ENCODE measurements around the gene MT2A.

Gene MT2A

DNA sequence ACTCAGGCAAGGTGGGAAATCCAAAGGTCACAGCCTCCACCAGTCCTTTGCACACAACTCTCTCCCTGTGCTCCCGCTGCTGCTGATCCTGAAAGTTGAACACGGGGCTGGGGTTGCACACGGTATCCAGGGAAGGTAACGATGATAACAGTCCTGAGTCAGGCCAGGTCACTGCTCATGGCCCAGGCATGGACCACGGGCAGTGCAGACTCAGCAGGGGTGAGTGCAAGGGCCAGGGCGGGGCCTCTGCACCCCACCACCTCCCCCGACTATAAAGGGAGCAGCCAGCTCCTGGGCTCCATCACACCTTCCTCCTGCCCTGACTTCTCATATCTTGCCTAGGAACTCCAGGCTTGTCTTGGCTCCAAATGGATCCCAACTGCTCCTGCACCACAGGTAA, 43.2 kb downstream of the MT2A start, which contains the start of gene MT1B:
Gene MT1B (plus strand): TSS at position 301 of the 400 bp plus-strand sequence. CDS start 68 bp downstream, at position 369.
- H3K4me3 ChIP-seq (ENCODE audit: control insufficient read depth, low read depth, low read length): no peak within 1 kb of the TSS
- no peak for DNase-seq (ENCODE audit: low read depth)
- TF ChIP-seq, protein P1, sequence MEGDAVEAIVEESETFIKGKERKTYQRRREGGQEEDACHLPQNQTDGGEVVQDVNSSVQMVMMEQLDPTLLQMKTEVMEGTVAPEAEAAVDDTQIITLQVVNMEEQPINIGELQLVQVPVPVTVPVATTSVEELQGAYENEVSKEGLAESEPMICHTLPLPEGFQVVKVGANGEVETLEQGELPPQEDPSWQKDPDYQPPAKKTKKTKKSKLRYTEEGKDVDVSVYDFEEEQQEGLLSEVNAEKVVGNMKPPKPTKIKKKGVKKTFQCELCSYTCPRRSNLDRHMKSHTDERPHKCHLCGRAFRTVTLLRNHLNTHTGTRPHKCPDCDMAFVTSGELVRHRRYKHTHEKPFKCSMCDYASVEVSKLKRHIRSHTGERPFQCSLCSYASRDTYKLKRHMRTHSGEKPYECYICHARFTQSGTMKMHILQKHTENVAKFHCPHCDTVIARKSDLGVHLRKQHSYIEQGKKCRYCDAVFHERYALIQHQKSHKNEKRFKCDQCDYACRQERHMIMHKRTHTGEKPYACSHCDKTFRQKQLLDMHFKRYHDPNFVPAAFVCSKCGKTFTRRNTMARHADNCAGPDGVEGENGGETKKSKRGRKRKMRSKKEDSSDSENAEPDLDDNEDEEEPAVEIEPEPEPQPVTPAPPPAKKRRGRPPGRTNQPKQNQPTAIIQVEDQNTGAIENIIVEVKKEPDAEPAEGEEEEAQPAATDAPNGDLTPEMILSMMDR (conservative IDR thresholded peaks at IDR 0.05; ENCODE audit: control insufficient read depth, insufficient read depth, low read depth, low read length): no peak

DNA sequence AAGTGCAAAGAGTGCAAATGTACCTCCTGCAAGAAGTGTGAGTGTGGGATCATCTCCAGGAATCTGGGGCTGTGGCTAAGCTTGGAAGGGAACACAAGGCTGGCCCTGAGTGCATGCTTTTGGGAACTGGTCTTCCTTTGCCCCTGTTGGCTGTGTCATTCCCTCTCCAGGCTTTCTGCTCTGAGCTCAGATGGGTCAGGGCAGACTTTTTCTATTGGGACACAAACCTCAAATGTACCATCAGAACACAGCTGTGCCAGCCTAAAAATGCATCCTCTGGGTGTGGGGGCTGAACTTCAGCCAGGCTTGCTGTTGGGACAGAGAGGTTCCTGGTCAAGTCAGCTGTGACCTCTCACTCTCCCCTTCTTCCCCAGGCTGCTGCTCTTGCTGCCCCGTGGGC, 44.2 kb downstream of the MT2A start:
- H3K4me3 ChIP-seq (ENCODE audit: control insufficient read depth, low read depth, low read length): no peak overlapping the region
- no peak for DNase-seq (ENCODE audit: low read depth)
- TF ChIP-seq, protein P1 (conservative IDR thresholded peaks at IDR 0.05; ENCODE audit: control insufficient read depth, insufficient read depth, low read depth, low read length): no peak

DNA sequence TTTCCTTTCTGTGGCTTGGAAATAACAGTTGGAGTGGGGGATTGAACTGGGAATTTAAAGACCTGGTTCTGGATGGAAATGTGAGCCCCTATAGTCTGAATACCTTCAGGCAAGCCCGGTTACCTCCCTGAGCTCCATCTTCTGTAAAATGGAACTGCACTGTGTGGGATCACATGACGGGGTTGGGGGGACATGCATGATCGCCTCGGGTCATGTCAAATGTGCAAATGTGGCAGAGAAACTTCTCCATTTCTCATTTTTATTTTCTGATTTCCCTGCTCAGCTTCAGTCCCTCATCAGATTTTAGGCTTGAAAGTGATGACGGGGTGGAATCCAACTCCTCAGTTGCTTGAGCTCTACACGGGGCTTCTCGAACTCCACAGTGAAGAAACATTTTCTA, 44.8 kb downstream of the MT2A start:
- no peak for DNase-seq (ENCODE audit: low read depth)
- H3K4me3 ChIP-seq (ENCODE audit: control insufficient read depth, low read depth, low read length): no peak overlapping the region
- TF ChIP-seq, protein P1 (conservative IDR thresholded peaks at IDR 0.05; ENCODE audit: control insufficient read depth, insufficient read depth, low read depth, low read length): no peak

DNA sequence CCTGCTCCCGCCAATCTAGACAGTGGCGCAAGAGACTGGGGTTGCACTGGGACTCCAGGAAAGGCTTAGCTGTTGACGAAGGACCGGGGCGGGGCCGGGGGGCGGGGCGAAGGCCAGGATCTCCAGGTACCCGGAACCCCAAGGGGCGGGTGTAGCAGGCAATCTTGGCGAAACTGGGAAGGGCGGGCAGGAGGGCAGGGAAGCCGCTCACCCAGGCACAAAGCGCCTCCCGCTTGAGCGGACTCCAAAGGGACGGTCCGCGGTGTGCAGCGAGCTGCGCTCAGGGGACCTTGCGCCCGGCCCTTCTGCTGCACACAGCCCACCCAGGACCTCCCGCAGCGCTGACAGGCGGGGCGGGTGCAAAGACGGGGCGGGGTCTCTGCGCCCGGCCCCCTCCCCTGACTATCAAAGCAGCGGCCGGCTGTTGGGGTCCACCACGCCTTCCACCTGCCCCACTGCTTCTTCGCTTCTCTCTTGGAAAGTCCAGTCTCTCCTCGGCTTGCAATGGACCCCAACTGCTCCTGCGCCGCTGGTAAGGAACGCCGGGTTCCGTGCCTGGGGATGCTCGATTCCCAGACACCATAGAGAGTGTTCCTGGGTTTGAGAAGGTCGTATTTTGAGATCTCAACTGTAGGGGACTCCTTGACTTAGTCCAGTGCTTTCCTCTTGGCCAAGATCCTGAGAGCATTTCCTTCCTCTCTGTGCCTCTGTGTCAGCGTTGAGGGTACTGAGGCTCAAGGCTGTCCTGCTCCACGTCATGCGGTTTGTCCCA, 49.4 kb downstream of the MT2A start, which contains the start of gene MT1F:
Gene MT1F (plus strand): TSS at position 405 of the 772 bp plus-strand sequence. CDS start 100 bp downstream, at position 505.
- peak within 1 kb of the TSS; percentile 30 for H3K4me3 ChIP-seq (ENCODE audit: control insufficient read depth, low read depth, low read length)
- TF ChIP-seq, protein P1 (conservative IDR thresholded peaks at IDR 0.05; ENCODE audit: control insufficient read depth, insufficient read depth, low read depth, low read length): no peak
- DNase-seq (ENCODE audit: low read depth): peak; percentile 45

DNA sequence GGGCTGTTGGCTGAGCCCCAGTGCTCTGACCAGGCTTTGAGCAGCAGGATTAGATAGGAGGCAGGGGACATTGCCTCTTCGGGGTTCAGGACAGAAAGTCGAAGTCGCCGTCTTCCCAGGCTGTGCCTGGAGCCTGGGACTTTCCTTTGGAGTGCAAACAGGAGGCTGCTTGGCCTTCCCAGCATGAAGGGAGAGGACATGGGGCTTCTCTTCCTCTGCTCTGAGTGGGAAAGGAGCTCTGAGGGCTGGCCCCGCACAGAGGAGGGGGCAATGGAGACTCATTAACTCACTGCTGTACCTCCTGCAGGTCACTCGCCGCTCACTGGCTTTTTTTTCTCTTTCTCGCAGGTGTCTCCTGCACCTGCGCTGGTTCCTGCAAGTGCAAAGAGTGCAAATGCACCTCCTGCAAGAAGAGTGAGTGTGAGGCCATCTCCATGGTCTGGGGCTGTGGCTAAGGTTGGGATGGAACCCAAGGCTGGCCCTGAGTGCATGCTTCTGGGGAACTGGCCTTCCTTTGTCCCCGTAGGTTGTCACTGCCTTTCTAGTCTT, 50.0 kb downstream of the MT2A start:
- DNase-seq (ENCODE audit: low read depth): no peak
- no peak overlapping the region for H3K4me3 ChIP-seq (ENCODE audit: control insufficient read depth, low read depth, low read length)
- TF ChIP-seq, protein P1 (conservative IDR thresholded peaks at IDR 0.05; ENCODE audit: control insufficient read depth, insufficient read depth, low read depth, low read length): no peak
